GM13977 (cell line): ENCODE measurements around the gene PROK2.

Source experiments
- DNase-seq: peaks from one replicate; pipeline ENCODE4 v3.0.0; 2012; ENCODE audit warnings: low spot score
- CTCF ChIP-seq: IDR thresholded peaks from 2 replicates; pipeline ENCODE4 v1.5.1; 2012; ENCODE audit warnings: mild to moderate bottlenecking, control low read depth; ENCODE audit not compliant: insufficient read depth; ENCODE audit errors: extremely low read depth, missing control alignments
- in situ Hi-C: fragments of 300-500 bp; cut with MboI; formaldehyde crosslinking; loops from one replicate; pipeline ENCODE4 v1.12.0; 2022; ENCODE audit warnings: low sequenced_read_pairs, low pct_unique_long_range_greater_than_20kb, mixed read lengths, inconsistent platforms; ENCODE audit not compliant: unreplicated experiment

PROK2 gene

DNA sequence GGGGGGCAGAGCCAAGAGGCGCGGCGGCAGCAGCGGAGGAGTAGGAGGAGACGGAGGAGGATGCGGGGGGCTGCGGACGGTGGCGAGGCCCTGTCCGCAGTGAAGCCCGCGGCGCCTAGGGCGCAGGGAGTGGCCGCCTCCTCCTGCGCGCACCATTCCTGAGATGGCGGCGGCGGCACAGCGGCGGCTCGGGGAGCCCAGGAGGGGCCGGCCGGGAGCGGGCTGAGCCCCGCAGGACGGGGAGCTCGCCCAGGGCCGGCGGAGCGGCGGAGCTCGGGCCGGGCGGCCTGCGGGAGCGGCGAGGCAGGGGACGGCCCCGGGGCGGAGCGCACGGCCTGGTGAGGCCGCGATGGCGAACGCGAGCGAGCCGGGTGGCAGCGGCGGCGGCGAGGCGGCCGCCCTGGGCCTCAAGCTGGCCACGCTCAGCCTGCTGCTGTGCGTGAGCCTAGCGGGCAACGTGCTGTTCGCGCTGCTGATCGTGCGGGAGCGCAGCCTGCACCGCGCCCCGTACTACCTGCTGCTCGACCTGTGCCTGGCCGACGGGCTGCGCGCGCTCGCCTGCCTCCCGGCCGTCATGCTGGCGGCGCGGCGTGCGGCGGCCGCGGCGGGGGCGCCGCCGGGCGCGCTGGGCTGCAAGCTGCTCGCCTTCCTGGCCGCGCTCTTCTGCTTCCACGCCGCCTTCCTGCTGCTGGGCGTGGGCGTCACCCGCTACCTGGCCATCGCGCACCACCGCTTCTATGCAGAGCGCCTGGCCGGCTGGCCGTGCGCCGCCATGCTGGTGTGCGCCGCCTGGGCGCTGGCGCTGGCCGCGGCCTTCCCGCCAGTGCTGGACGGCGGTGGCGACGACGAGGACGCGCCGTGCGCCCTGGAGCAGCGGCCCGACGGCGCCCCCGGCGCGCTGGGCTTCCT is 31.0 kb downstream of the PROK2 start, which contains the start of gene GPR27:
Gene GPR27, plus strand, starts transcription at position 155 of the 909 bp plus-strand sequence. Its CDS starts 195 bp downstream, at position 350.
- no peak for TF ChIP-seq CTCF
- peak; percentile 37 for DNase-seq
- in situ Hi-C loops: no loop called here

GRCh38 chr3:71752831-71753700 is 31.9 kb downstream of the PROK2 start:
- in situ Hi-C loops: no loop called here
- TF ChIP-seq CTCF: no peak
- DNase-seq: no peak

- TF ChIP-seq CTCF: no peak
- no peak for DNase-seq
- in situ Hi-C loops: no loop called here
Observed at GRCh38 chr3:71751602-71752001, 33.3 kb downstream of the PROK2 start.

GRCh38 chr3:71744738-71745137 is 40.2 kb downstream of the PROK2 start:
- no peak for DNase-seq
- no peak for TF ChIP-seq CTCF
- in situ Hi-C loops: no loop called here

- in situ Hi-C loops: no loop called here
Observed at GRCh38 chr3:71742621-71743020, 42.3 kb downstream of the PROK2 start.

More at GRCh38 chr3:71742621-71743020, 42.3 kb downstream of the PROK2 start:
- no peak for DNase-seq
- no peak for TF ChIP-seq CTCF
